Neural crest cell (in vitro differentiated cells): Measurements from ENCODE around the gene VGLL4. TPM values are rescaled to one million over a fixed set of nuclear protein-coding genes. Genes with fewer than 3 reads are reported as not detected.

Source experiments
- DNase-seq: peaks from one replicate; pipeline ENCODE4 v3.0.0; 2021; ENCODE audit warnings: low read depth, mixed read lengths, low spot score
- H3K27ac Mint-ChIP-seq: one replicate; pipeline ENCODE4 v1.8.0; 2021; ENCODE audit warnings: mild to moderate bottlenecking, mixed read lengths; ENCODE audit not compliant: unreplicated experiment
- H3K27me3 Mint-ChIP-seq: 2 replicates; pipeline ENCODE4 v1.8.0; 2021; ENCODE audit warnings: low read depth, mild to moderate bottlenecking, mixed read lengths
- H3K36me3 Mint-ChIP-seq: 2 replicates; pipeline ENCODE4 v1.8.0; 2021; ENCODE audit warnings: low read depth, mild to moderate bottlenecking, mixed read lengths
- H3K4me1 Mint-ChIP-seq: 2 replicates; pipeline ENCODE4 v1.8.0; 2021; ENCODE audit warnings: mixed read lengths
- H3K4me3 Mint-ChIP-seq: one replicate; pipeline ENCODE4 v1.8.0; 2021; ENCODE audit warnings: mild to moderate bottlenecking, mixed read lengths
- H3K9me3 Mint-ChIP-seq: 2 replicates; pipeline ENCODE4 v1.8.0; 2021; ENCODE audit warnings: mixed read lengths
- total RNA-seq: library from RNA; stranded (reverse); gene quantifications from 2 replicates; pipeline ENCODE4 v1.2.1, GENCODE V29; 2021
- TF ChIP-seq, protein P1 (sequence below): fragments of 200-600 bp; sonication (generic); conservative IDR thresholded peaks from 2 replicates; pipeline ENCODE4 v1.5.0; 2021; ENCODE audit warnings: antibody characterized with exemption, mild to moderate bottlenecking

The VGLL4 gene
- total RNA-seq, 1 donor from 2014 or later = 82.8 TPM

DNA sequence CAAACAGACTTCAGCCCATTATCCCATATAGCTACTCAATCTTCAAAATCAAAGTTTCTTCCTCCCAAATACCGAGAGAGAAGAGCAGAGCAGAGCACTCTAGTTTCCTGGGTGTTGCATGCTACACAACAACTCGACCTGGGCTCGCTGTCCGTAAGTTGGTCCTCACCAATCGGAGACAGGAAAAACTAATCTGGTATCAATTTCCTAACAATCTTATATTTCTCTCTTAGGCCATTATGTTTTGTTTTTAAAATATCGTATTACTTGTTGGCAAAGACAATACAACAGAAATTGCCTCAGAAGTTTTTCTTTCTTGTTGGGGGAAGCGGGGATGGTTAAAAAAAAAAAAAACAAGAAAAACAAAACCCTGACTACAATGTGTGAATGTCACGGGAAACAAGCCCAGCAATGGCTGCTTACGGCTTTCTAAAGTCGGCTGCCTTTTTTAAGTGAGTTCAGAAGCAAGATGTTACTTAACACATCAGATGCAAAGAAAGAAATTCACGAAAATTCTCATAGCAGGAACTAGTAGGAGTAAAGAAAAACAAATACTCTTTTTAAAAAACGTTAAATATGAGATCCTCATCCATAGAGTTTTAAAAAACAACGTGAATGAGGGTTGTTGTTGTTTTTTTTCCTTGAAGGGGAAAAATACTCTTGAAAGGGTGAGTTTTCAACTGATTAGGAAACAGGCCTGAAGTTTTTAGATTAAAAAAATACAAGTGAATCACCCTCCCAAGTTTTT is 1.9 kb downstream of the VGLL4 start:
- TF ChIP-seq, protein P1, sequence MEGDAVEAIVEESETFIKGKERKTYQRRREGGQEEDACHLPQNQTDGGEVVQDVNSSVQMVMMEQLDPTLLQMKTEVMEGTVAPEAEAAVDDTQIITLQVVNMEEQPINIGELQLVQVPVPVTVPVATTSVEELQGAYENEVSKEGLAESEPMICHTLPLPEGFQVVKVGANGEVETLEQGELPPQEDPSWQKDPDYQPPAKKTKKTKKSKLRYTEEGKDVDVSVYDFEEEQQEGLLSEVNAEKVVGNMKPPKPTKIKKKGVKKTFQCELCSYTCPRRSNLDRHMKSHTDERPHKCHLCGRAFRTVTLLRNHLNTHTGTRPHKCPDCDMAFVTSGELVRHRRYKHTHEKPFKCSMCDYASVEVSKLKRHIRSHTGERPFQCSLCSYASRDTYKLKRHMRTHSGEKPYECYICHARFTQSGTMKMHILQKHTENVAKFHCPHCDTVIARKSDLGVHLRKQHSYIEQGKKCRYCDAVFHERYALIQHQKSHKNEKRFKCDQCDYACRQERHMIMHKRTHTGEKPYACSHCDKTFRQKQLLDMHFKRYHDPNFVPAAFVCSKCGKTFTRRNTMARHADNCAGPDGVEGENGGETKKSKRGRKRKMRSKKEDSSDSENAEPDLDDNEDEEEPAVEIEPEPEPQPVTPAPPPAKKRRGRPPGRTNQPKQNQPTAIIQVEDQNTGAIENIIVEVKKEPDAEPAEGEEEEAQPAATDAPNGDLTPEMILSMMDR = no peak
- Mint-ChIP-seq H3K4me3 (peak overlapping the region; percentile 99), H3K4me1 (peaks cover 55% of the 10 kb centered on the region), H3K27me3 (no peaks in the 10 kb centered on the region), H3K27ac (peak overlapping the region; percentile 100), H3K36me3 (no peaks in the 10 kb centered on the region), H3K9me3 (no peaks in the 10 kb centered on the region)
- DNase-seq = no peak

DNA sequence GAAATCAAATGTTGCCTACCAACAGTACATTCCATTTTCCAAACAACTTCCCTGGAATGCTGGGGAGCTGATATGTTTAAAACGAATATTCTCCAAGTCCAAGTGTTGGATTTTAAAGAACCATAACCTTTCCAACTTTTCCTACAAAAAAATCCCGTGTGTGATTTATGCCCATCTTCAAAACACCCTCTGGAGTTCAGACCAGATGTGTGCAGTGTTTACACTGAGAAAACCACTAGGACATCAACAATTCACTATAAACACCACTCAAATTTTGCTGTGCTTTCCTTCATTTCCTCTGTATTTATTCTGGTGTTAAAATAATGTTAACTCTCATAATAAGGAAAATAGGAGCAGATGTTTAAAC is 2.4 kb downstream of the VGLL4 start:
- H3K9me3 Mint-ChIP-seq = no peaks in the 10 kb centered on the region
- peak overlapping the region; percentile 99 for H3K4me3 Mint-ChIP-seq
- H3K4me1 Mint-ChIP-seq = peaks cover 61% of the 10 kb centered on the region
- peak overlapping the region; percentile 100 for H3K27ac Mint-ChIP-seq
- no peaks in the 10 kb centered on the region for H3K27me3 Mint-ChIP-seq
- no peak for DNase-seq
- H3K36me3 Mint-ChIP-seq = no peaks in the 10 kb centered on the region
- TF ChIP-seq, protein P1 = no peak

DNA sequence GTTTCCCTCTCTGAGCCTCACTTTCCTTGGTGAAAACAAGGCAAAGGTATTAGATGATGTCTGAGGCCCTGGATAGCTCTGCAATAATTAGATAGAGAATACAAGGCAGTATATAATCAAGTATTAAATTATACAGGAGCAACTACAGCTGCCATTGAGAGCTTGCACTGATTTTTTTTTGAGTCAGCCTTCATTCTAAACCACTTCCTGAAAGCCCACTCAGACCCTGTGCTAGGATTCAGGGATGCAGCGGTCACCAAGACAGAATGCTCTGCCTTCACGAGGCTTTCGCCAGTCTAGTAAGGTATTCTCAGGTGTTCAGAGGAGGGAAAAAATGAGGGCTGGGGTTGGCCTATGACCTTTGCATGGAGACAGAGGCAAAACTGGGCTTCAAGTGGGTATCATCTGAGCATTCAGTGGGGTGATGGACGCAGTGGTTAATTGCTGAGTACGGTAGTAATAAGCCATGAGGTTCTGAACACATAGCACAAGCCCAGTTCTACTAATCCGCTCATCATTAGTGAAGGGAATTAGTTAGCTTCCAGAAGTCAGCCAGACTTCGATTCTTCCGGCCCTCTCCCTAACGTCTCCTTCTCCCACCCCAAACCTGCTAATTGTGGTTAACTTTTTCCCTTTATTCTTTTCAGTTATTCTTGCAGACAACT is 3.6 kb downstream of the VGLL4 start:
- no peaks in the 10 kb centered on the region for H3K27me3 Mint-ChIP-seq
- peaks cover 72% of the 10 kb centered on the region for H3K4me1 Mint-ChIP-seq
- no peaks in the 10 kb centered on the region for H3K9me3 Mint-ChIP-seq
- H3K36me3 Mint-ChIP-seq = no peaks in the 10 kb centered on the region
- DNase-seq = no peak
- H3K27ac Mint-ChIP-seq = no peak overlapping the region
- peak overlapping the region; percentile 99 for H3K4me3 Mint-ChIP-seq
- TF ChIP-seq, protein P1 = no peak

DNA sequence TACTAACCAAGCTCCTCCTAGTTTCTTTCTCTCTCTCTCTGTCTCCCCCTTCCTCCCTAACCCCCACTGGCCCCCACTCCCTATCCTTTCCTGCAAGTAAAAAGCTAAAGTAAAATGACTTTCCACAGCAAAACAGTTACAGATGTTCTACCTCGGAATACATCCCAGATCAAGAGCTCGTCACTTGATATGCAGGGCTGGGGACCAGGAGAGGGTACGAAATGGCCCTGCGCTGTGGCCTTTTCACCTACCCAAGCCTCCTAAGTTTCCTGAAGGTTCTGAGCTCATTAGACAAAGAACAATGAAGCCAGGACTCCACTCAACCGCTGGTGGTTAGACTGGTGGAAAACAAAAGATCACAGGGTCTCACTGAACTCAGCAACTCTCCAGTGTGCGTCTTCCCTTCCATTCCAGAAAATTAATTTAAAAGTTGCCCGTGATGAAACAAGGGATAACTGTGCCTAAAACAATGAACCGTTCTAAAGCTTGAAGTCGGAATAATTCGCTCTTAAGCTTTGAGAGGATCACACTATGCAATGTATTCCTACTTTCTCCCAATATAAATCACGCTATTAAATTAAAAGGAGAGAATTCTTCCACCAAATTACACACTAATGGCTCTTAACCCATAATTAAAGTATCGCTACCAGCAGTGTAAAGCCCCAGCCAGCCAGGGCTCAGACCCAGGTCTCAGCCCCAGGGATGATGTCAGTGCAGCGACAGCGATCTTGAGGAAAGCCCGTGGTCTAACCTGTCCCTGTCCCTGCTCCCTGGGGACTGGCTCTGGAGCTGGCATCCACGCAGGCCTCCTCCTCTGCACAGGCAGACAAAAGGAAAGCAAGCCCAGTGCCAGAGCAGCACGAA is 5.0 kb downstream of the VGLL4 start:
- H3K27me3 Mint-ChIP-seq = no peaks in the 10 kb centered on the region
- peak overlapping the region; percentile 99 for H3K4me3 Mint-ChIP-seq
- H3K36me3 Mint-ChIP-seq = no peaks in the 10 kb centered on the region
- peaks cover 77% of the 10 kb centered on the region for H3K4me1 Mint-ChIP-seq
- no peaks in the 10 kb centered on the region for H3K9me3 Mint-ChIP-seq
- DNase-seq = no peak
- peak overlapping the region; percentile 93 for H3K27ac Mint-ChIP-seq
- TF ChIP-seq, protein P1 = no peak

DNA sequence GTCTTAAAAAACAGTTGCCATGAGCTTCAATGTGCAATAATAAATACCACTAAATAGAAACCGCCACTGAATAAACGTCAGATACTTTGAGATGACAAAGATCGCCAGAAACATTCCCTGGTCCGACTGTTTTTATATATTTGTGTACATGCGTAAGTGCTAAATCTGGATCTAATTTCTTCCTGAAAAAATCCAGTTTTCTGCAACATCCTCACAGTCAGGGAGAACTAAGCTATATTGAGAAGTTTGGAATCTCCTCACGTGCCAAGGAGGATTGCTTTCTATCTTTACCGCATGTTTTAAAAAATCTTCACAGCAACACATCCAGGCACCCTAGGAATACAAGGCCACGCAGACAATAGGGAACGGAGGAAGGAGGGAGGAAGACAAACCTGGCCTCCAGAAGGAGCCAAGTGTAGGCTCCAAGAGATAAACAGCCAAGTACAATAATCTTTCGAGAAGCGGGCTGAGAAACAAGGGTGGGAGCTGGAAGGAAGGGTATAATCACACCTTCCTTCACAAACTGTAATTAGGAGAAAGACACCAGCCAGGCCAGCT is 5.7 kb downstream of the VGLL4 start:
- H3K9me3 Mint-ChIP-seq = no peaks in the 10 kb centered on the region
- TF ChIP-seq, protein P1 = no peak
- H3K27me3 Mint-ChIP-seq = no peaks in the 10 kb centered on the region
- peaks cover 82% of the 10 kb centered on the region for H3K4me1 Mint-ChIP-seq
- H3K36me3 Mint-ChIP-seq = no peaks in the 10 kb centered on the region
- peak overlapping the region; percentile 93 for H3K27ac Mint-ChIP-seq
- H3K4me3 Mint-ChIP-seq = peak overlapping the region; percentile 99
- no peak for DNase-seq
